AG09309 (cell line): Measurements from ENCODE around the gene LATS2.

ENCODE experiments used
- DNase-seq: peaks from one replicate; pipeline ENCODE4 v3.0.0-alpha.2; 2010; ENCODE audit warnings: low read depth
- H3K4me3 ChIP-seq: 2 replicates; pipeline ENCODE4 v1.5.1; 2011; ENCODE audit warnings: mild to moderate bottlenecking, low read depth, low read length, moderate library complexity; ENCODE audit not compliant: control insufficient read depth
- TF ChIP-seq, protein P1 (sequence below): IDR thresholded peaks from 2 replicates; pipeline ENCODE4 v1.5.1; 2011; ENCODE audit warnings: mild to moderate bottlenecking, low read depth, low read length, inconsistent platforms; ENCODE audit not compliant: insufficient read depth, control insufficient read depth; ENCODE audit errors: missing control alignments

The LATS2 gene

DNA sequence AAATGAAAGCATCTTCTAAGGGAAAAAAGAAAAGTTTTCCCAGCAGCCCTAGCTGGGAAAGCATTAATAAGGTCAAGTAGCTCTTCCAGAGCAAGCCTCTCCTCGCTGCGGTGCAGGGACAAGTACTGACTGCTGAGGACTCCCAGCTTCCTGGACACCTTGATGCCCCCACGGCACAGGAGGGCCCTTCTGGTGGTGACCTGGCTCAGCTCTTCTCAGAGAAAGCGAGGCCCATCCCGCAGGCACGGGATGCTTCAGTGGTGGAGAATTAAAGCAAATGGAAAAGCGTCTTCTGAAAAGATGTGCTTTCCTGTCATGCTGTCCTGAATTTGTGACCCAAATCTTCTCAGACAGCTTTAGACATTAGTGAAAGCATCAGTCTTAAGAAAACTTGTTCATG is 38.8 kb upstream of the LATS2 start:
- TF ChIP-seq, protein P1, sequence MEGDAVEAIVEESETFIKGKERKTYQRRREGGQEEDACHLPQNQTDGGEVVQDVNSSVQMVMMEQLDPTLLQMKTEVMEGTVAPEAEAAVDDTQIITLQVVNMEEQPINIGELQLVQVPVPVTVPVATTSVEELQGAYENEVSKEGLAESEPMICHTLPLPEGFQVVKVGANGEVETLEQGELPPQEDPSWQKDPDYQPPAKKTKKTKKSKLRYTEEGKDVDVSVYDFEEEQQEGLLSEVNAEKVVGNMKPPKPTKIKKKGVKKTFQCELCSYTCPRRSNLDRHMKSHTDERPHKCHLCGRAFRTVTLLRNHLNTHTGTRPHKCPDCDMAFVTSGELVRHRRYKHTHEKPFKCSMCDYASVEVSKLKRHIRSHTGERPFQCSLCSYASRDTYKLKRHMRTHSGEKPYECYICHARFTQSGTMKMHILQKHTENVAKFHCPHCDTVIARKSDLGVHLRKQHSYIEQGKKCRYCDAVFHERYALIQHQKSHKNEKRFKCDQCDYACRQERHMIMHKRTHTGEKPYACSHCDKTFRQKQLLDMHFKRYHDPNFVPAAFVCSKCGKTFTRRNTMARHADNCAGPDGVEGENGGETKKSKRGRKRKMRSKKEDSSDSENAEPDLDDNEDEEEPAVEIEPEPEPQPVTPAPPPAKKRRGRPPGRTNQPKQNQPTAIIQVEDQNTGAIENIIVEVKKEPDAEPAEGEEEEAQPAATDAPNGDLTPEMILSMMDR: no peak
- DNase-seq: no peak
- no peak overlapping the region for H3K4me3 ChIP-seq

DNA sequence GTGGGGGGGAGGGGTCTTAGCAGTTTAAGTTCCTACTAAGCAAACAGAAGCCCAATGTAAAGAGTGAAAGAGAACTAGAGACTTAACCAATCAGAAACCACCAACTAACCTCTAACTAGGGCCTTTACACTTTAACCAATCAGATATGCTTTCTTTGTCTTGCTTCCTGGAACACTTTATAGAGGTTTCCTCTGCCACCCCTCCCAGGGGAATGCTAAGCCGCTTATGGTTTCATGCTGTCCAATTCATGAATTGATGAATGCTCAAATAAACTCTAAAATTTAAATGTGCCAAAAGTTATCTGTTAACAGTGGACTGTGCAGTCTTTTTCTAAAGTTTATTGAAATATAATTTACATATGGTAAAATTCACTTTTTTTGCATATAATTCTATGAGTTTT is 33.9 kb upstream of the LATS2 start:
- DNase-seq: no peak
- no peak overlapping the region for H3K4me3 ChIP-seq
- TF ChIP-seq, protein P1: no peak

DNA sequence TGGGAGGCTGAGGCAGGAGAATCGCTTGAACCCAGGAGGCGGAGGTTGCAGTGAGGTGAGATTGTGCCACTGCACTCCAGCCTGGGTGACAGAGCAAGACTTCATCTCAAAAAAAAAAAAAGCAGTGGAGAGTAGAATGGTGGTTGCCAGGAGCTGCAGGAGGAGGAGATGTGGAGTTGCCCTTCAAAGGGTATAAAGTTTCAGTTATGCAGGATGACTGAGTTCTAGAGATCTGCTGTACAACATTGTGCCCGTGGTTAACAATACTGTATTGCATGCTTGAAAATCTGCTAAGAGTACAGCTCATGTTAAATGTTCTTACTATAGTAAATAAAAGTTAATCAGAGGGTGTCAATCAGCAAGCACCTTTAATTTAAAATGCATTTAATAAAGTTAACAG is 28.4 kb upstream of the LATS2 start:
- no peak for DNase-seq
- TF ChIP-seq, protein P1: no peak
- no peak overlapping the region for H3K4me3 ChIP-seq

DNA sequence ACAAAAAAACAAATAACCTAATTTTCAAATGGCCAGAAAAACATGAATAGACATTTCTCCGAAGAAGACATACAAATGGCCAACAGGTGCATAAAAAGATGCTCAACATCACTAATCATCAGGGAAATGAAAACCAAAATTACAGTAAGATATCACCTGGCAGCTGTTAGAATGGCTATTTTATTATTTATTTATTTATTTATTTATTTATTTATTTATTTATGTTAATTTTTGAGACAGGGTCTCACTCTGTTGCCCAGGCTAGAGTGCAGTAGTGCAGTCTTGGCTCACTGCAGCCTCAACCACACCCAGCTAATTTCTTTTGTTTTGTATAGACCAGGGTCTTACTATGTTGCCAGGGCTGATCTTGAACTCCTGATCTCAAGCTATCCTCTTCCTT is 27.1 kb upstream of the LATS2 start:
- TF ChIP-seq, protein P1: no peak
- no peak overlapping the region for H3K4me3 ChIP-seq
- no peak for DNase-seq

DNA sequence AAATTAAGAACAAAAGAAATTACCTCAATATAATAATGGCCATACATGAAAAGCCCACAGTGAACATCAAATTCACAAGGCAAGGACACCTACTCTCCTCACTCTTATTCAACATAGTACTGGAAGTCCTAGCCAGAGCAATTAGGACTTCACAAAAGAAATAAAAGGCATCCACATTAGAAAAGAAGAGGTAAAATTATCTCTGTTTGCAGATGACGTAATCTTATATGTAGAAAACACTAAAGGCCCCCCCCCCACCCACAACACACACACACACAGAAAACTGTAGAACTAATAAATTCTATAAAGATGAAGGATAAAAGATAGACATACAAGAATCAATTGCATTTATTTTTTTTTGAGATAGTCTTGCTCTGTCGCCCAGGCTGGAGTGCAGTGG is 25.5 kb upstream of the LATS2 start:
- TF ChIP-seq, protein P1: no peak
- no peak for DNase-seq
- no peak overlapping the region for H3K4me3 ChIP-seq

DNA sequence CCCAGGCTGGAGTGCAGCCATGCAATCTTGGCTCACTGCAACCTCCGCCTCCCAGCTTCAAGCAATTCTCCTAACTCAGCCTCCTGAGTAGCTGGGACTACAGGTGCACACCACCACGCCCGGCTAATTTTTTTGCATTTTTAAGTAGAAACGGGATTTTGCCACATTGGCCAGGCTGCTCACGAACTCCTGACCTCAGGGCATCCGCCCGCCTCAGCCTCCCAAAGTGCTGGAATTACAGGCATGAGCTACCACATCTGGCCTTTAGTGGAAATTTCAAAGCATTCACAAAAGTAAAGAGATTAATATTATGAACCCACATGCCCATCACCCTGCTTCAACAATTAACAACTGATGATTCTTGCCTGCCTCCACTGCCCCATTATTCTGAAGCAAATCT is 20.5 kb upstream of the LATS2 start:
- DNase-seq: no peak
- no peak overlapping the region for H3K4me3 ChIP-seq
- TF ChIP-seq, protein P1: no peak

DNA sequence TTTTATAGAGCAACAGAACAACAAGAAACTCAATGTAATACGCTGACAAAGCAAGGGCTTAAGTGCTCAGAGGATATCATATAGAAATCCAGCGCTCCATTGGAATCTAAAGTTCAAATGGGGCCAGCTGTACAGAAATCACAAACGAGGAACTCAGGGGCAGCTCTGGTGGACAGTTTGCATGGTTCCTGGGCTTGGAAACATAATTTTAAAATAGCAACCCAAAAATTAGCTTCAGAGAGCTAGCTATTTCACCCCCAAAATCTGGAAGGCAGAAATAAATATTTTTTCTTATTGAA is 19.2 kb upstream of the LATS2 start:
- TF ChIP-seq, protein P1: no peak
- no peak overlapping the region for H3K4me3 ChIP-seq
- no peak for DNase-seq
